GM18508 (cell line): Measurements from ENCODE around the gene RASA3.
"Not testable (repeated sequence)": the region's sequence is repeated elsewhere in the genome, so short reads cannot be mapped to it uniquely, and the experiment has no call there.

Experiments
- ATAC-seq: cut with Tn5 transposase; IDR thresholded peaks from one replicate; pipeline ENCODE4 v1.9.1; 2021; ENCODE audit warnings: moderate number of reproducible peaks; ENCODE audit not compliant: insufficient read depth, unreplicated experiment

RASA3 gene

DNA sequence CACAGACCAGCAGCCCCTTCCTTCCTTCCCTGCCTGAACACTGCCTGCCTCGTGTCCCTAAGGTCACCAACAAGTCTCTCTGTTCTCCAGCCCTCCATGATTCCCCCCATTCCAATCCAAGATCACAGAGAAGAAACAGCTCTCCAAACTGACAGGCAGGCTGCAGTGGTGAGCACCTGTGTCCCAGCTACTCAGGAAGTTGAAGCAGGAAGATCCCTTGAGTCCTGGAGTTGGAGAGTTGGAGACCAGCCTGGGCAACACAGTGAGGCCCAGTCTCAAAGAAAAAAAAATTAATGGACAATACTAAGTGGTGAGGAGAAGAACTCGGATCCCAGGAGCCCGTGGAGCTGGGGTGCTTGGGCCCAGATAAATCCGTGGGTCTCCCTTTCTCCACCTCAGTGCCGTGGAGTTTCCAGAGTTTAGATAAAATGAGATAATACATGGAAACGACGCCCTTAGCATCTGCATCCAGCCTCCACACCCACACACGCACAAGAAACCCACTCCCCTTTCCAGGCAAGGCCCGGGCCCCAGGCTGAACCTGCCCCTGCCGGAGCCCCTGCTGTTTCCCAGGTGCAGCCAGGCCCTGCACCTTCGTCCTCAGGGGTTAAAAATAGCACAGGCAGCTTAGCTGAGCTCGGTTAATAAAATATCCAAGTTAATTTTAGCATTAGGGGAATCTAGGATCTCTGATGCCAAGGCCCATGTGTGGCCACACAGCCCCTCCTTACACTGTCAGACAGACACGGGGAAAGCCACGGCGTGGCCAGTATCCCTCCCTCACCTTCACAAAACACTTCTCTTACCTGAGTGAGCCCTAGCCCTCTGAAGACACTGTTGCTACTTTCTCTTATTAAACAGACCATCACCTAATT, 4.7 kb downstream of the RASA3 start:
- ATAC-seq, result no peak

DNA sequence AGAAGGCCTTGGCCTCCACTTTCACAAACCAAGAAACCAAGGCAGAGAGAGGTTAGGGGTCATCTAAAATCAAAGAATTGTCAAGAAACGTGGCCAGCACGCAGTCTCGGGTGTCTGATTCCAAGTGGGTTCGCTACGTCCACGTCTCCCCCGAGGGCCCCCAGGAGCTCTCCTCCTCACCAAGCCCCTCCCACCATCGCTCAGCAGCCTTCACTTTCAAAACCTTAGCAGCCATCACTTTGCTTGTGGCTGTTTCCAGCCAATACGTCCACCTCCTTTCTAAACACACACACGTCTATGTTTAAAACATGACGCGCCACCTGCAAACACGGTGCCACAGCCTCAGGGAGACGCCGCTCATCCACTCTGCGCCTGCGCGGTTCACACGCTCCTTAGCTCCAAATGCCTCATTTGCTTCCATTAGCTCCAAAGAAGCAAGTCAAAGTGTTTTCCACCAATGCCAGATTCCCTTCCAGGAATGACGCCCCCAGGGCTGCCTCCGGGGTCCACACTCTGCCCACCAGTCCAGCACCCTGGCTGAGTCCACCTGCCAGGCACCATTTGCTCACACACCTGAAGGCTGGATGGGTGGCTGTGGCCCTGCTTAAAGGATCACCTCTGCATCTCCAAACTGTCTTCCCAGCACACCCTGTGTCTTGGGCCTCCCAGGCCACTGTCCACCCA, 5.5 kb downstream of the RASA3 start:
- no peak for ATAC-seq

DNA sequence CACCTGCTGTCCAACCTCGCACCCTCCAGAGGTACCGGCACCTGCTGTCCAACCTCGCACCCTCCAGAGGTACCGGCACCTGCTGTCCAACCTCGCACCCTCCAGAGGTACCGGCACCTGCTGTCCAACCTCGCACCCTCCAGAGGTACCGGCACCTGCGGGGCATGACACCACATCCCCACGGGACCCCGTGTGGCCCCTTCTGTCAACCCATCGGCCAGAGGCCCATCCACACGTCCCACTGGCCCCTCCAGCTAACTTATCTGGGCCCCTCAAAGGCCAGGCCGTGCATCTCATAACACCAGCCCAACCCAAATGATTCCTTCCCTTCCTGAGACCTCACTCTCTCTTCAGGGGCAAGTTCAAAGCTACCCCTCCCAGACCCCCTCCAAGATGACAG, 6.3 kb downstream of the RASA3 start:
- ATAC-seq, result not testable (repeated sequence)

DNA sequence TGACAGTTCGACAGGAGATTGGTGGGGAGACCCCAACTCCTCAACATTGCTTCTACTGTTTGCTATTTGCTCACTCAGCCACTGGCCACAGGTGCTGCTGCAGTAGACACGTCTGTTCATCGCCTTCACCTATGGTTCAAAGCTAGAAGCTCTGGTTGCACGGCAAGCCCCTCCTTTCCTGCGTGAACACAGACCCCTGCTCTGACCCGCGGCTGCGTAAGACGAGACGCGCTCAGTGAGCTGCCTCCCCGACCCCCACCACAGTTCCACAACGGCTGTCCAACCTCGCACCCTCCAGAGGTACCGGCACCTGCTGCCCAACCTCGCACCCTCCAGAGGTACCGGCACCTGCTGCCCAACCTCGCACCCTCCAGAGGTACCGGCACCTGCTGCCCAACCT, 6.8 kb downstream of the RASA3 start:
- ATAC-seq, result no peak

DNA sequence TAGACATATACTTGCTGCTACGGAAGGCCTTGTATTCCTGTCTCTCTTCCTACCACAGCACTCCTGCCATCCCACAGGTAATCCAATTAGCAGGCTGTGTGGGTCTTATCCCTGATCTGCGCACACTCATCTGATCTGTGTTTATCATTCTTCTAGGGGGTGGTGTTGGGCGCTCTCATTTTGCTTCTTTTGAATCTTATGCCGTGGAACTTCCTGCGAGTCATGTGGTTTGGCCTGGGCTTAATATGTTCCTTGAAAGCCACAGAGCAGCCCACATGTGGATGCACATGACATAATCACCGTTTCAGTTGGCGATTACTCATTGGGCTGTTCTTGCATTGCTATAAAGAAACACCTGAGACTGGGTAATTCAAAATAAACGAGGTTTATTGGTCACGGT, 7.5 kb downstream of the RASA3 start:
- no peak for ATAC-seq

DNA sequence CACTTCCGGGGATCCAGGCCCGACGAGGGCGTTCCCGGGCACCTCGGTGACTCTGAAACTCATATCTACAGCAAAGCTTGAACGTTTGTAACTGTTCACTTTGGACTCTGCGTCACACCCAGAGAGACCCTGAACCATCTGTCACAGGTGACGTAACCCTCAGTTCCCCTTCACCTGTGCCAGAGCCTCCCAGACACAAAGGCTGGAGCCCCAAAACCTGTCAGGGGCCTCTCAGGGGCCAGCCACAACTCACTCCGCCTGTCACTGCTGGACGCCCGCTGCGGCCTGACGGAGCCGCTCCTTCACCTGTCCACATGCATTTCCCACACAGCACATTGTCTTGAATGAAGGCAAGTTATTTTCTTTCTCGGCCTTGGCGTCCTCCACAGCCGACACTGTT, 8.0 kb downstream of the RASA3 start:
- ATAC-seq, result no peak

DNA sequence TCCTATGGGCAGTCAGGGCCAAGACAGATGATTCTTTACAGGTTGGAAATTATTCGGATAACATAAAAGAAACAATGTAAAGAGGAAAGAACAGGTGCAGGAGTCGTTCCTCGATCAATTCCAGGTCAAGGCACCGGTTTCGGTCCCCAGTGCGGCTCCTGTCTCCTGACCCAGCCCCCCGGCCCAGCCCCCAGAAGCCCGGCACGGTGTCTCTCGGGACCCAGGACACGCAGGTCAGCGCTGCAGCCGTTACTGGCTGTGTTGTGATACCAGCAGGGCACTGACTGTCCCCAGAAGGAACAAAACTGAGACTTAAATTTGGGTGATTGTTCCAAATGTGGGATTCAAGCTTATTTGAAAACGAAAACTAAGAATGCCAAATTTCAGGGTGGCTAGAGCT, 8.5 kb downstream of the RASA3 start:
- no peak for ATAC-seq

DNA sequence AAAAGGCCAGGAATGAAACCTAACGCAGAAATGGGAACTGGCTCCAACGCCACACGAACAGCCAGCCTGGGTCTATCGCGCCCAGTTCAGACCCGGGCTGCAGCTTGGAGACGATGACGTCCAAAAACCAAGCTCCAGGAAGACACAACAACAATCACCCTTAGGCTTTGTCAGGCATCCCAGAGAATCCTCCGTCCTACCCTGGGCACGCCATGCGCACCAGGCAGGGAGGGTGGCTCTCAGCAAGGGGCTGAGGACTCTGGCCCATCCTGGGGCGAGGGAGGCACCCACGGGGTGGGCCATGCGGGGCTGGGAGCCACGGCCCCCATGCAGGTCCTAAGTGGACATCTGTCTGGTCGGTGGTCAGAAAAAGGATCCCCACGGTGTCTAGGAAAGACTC, 9.0 kb downstream of the RASA3 start:
- no peak for ATAC-seq

DNA sequence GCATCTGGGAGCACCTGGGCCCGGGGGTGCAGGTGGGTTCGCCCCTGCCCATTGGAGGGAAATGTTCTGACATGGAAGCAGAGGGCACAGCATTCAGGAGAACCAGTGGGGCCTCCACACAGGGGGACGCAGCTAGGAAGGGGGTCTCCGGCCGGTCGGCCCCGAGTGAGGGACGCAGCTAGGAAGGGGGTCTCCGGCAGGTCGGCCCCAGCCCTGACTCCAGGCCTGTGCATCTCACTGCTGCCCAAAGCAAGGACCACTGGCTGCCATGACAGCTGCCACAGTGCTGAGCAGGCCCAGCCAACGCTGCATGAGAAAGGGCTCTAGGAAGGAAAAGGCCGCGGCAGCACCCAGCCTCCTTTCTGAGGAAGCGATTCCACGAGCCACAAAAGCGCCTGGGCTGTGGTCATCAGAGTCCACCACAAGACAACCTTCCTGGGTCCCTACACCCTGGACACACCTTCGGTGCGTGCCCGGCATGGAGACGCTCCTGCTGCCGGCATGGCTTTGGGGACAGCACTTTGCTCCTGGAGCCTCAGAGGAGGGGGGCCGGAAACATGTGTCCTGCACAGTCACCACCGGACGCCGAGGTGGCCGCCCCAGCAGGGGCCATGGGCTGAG, 9.7 kb downstream of the RASA3 start:
- ATAC-seq, result no peak

DNA sequence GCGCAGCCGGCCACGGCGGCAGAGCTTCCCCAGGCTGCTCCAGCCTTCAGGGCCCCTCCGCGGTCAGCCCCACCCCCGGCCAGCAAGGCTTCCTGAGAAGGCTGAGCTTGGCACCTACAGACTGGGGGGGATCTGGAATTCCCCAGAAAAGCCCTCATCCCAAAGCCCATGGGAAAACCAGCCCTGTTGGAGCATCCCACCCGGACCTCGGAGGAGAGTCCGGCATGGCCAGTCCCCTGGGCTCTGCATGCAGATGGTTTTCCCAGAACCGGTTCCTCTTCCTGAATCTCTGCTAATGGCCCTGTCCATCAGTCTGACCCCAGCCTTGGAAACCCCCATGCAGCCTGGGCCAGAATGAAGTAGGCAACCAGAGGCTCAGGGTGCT, 10.3 kb downstream of the RASA3 start:
- no peak for ATAC-seq

DNA sequence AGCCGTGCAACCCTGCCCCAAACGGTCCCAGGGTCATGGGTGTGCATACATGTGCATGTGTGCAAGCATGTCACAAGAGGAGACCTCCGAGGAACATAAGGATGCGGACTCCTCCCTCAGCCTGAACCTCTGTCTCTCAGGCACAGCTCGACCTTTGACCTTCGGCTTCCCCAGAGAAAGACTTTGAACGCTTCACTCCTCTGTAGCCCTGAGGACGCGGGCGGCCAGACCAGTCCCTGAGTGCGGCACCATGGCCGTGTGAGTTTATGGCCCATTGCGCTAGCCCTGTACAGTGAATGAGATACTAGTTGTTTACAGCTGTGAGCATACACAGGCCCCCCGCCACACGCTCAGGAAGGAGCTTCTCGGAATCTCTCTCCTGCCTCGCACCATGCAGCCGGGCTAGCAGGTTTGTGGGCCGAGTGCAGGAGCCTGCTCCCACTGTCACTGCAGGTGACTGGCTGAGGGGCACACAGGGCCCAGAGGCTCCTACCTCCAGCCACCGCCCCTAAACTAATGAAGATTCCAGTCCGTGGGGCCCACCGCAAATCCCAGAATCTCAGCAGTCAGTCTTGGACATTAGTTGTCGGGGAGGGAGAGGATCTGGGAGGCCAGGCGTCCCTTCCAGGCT, 10.8 kb downstream of the RASA3 start:
- ATAC-seq, result no peak

DNA sequence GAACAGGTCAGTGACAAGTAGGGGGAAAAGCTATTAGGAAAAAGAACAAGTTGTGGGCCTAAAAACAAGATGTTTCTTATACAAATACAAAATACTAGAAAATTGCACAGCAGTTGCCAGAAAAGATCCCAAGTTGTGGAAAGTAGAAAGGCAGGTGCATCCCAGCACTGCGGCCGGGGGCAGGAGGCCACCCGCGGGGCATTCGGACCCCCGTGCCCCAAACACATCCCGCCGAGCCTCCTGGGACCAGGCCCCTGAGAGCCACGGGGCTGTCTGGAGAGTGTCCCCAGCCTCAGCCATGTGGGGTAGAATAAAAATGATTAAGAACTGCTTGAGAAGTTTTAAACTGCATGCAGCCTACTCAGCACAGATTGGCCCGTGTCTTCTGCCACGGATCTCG, 11.4 kb downstream of the RASA3 start:
- no peak for ATAC-seq

DNA sequence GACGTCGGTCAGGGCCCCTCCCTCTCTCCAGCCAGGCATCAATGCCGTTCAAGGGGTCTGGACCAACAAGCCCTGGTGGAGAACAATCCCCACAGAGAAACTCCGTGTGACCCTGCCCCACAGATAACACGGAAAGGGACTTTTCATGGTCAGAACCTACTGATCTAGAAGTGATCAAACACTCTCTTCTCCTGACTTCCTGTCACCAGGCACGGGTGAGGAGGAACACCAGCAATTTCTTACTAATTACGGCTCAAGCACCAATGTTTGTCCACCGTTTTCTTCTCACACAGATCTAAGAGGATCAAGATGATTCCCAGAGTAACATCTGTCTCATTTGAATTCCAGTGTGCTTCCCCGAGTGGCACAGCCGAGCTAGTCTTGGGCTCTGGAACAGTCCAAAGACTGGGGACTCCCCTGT, 11.8 kb downstream of the RASA3 start:
- ATAC-seq, result no peak

DNA sequence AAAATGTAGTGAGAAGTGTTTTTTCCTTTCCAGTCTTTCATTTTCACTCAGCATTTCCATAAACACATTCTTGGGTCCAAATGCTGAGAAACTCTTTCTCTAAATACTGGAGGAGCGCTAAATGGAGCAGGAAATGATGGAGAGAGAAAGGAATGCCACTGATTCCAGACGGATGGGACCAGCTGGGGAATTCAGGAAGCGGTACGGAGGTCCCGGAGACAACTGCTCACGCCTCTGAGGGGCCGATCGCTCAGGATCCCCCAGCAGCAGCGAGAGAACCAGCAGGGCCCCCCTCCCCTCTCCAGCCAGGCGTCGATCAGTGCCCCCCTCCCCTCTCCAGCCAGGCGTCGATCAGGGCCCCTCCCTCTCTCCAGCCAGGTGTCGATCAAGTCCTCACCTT, 13.2 kb downstream of the RASA3 start:
- ATAC-seq, result no peak

DNA sequence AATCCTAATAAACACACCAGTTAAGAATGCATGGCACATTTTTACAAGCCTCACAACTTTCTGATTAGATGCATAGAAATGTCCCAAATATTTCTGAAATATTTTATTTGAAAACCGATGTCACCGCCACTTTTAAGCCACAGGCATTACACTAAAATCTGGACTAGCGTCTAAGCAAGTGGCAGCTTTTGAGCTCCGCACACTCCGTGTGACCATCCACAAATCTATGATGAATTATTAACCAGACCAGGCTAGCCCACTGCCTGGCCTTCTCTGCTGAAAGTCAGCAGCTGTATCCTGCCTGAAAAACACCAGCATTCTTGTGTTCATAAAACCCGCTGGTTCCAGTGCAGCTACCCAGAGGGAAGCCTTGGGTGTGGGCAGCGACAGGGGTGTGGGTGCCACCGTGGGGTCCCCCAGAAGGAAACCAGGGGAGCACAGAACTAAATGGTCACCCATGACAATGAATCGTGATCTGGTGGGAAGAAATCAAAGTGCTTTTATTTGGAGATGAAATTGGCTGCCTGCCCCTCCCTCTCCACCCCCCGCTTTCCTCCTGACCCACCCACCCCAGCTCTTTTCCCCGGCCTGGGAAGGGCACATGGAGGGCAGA, 13.8 kb downstream of the RASA3 start:
- ATAC-seq, result no peak

DNA sequence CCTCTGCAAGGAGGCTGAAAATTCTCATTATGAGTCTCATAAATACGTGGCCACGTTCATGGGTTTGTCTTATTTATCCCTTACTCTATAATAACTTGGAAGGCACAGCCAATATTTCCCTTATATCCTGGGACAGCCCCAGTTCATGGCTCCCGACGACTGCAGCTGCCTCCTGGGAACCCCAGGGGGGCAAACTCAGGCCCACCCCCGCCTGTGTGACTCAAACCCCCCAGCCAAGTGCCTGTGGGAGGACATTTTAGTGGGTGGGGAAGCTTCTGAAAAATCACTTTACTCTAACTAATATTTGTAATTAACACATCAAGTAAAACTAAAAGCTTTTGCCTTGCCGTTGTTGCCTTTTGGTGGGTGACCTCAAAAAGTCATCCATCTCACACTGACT, 14.3 kb downstream of the RASA3 start:
- no peak for ATAC-seq

DNA sequence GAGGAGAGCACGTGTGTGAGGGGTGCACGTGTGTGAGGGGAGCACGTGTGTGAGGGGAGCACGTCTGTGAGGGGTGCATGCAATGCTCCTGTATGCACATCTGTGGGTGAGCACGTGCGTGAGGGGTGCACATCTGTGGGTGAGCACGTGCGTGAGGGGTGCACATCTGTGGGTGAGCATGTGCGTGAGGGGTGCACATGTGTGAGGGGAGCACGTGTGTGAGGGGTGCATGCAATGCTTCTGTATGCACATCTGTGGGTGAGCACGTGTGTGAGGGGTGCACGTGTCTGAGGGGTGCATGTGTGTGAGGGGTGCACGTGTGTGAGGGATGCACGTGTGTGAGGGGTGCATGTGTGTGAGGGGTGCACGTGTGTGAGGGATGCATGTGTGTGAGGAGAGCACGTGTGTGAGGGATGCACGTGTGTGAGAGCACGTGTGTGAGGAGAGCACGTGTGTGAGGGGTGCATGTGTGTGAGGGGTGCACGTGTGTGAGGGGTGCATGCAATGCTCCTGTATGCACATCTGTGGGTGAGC, 15.0 kb downstream of the RASA3 start:
- ATAC-seq, result not testable (repeated sequence)

DNA sequence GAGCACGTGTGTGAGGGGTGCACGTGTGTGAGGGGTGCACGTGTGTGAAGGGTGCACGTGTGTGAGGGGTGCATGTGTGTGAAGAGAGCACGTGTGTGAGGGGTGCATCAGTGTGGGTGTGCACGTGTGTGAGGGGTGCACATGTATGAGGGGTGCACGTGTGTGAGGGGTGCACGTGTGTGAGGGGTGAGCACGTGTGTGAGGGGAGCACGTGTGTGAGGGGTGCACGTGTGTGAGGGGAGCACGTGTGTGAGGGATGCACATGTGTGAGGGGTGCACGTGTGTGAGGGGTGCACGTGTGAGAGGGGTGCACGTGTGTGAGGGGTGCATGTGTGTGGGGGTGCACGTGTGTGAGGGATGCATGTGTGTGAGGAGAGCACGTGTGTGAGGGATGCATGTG, 15.7 kb downstream of the RASA3 start:
- ATAC-seq, result no peak

DNA sequence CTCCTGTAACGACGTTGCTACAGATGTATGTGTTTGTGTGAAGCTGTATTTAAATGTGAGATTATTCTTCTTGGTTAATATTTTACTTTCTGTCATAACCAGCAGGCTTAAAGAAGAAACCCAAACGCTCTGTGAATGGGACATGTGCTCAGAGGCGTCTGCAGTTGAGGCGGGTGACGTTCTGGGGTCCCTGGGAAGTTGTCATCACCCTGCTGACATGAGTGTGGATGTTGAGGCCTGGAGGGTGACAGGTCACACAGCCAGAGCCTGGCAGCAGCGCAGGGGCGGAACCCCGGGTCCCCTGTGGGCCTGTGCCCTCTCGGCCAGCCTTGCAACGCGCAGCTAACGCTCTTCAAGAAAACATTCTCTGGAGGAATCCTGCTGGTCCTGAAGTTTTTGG, 16.6 kb downstream of the RASA3 start:
- ATAC-seq, result no peak

DNA sequence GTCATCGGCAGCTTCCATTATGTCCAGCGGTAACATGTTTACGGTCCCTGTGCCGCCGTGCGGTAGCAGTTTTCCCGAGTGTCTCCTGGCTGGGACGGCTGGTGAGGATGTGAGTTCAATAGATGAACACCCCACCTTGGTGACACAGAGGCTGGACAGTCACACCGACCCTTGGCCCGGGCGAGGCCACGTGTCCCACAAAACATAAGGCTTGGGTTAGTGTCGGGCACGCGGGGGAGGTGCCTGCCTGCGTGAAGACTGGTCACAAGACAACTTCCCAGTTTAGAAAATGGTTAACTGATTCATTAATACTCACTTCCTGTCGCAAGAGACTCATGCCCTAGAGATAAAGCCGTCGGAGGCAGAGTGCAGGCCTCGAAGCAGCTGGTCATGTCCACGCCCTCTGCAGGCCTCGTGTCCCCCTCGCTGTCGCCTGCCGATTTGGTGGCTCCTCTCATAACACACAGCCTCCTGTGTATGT, 17.2 kb downstream of the RASA3 start:
- ATAC-seq, result no peak
